GM19351 (cell line): ENCODE data around the gene TBCCD1.

Experiments used
- ATAC-seq: cut with Tn5 transposase; IDR thresholded peaks from one replicate; pipeline ENCODE4 v1.9.1; 2021; ENCODE audit warnings: mild to moderate bottlenecking, moderate library complexity; ENCODE audit not compliant: unreplicated experiment

TBCCD1 gene, protein sequence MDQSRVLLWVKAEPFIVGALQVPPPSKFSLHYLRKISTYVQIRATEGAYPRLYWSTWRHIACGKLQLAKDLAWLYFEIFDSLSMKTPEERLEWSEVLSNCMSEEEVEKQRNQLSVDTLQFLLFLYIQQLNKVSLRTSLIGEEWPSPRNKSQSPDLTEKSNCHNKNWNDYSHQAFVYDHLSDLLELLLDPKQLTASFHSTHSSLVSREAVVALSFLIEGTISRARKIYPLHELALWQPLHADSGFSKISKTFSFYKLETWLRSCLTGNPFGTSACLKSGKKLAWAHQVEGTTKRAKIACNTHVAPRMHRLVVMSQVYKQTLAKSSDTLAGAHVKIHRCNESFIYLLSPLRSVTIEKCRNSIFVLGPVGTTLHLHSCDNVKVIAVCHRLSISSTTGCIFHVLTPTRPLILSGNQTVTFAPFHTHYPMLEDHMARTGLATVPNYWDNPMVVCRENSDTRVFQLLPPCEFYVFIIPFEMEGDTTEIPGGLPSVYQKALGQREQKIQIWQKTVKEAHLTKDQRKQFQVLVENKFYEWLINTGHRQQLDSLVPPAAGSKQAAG

DNA sequence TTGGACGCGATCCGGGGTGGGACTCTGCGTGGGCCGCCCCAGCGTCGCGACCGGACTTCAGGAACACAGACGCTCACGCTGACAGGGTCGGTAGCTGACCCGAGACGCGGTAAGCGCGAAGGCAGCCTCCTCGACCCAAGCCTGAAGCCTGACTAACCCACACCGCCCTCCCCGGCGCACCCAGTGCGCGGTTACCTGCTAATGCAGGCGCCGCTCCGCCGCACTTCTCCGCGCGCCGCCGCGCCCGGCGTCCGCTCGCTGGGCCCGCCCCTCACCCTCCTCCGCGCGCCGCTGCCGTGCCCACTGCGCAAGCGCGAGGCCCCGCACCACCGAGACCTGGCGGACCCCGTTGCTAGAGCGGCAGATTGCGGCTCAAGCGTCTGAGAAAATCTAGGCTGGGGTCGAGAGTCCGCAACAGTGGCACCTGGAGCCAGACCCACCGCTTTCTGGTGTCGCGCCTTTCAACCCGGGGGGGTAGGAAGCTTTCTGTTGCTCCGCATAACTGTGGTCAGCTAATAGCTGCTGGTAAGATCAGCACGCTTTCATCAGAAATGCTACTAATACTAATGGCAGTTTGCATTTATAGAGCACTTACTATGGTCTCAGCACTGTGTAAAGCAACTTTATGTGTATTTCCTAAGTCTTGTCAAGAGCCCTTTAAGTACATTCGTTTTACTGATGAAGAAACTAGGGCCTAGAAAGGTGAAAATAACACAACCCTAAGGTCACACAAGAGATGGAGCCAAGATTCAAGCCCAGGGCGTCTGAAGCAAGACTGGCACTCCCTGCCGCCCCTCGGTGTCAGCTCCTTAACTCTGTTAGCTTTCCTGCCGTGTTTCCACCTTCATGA lies at the start of gene TBCCD1:
Gene TBCCD1, minus strand, starts transcription at position 268 of the 850 bp plus-strand sequence. CDS start 3,010 bp downstream, outside the sequence.
- ATAC-seq, result peak; percentile 37

DNA sequence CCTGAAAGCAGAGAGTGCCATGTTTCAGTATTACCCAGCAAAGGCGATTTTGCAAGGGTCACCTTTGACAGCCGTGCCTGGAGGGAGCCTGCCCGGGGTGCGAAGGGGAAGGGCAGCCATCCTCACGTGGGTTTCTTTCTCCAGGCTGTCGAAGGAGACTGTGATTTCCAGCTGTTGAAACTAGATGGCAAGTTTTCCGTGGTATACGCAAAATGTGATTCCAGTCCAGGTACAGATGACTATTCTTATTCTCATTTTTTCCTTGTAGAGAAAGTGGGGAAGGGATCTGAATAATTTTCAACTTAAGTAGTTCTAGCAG lies 49.1 kb upstream of the TBCCD1 start:
- ATAC-seq, result no peak

DNA sequence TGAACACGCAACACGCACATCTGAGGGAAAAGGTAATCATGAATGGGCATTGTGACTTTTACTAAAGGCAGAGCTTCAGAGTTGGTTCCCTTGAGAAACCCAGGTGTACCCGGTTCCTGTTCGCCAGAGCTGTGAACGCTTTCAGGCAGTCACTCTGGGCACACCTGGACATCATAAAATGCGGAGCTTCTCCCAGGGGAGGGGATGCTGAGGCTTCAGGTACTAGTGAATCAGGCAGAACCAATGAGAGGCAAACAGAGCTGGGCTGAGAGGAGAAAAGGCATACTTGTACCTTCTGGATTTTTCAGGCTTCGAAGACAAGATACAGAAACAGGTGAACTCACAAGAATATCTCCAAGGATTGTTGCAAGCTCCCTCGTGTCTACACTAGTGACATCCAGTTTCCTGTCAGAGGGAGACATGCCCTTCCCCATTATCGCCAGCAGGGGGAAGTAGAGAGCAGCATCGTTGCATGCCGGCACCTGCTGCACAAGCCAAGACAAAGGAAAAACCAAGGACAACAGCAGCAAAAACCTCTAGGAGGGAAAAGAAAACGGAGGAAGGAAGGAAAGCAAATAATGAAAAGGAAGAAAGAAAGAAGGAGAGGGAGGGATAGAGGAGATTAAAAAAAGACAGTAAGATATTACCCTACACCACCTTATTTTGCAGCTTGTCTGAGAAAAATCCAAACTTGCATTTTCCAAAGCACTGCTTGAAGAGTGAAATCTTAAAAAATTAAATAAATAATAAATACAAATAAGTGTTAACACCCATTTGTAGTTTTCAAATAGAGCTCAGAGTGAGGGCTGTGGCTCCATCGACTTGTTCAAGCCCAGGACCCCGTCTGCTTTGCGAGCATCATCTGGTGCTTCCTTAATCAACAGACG lies 47.7 kb upstream of the TBCCD1 start:
- ATAC-seq, result peak; percentile 62

- no peak for ATAC-seq
Observed at GRCh38 chr3:186614266-186614596, 47.1 kb upstream of the TBCCD1 start.

DNA sequence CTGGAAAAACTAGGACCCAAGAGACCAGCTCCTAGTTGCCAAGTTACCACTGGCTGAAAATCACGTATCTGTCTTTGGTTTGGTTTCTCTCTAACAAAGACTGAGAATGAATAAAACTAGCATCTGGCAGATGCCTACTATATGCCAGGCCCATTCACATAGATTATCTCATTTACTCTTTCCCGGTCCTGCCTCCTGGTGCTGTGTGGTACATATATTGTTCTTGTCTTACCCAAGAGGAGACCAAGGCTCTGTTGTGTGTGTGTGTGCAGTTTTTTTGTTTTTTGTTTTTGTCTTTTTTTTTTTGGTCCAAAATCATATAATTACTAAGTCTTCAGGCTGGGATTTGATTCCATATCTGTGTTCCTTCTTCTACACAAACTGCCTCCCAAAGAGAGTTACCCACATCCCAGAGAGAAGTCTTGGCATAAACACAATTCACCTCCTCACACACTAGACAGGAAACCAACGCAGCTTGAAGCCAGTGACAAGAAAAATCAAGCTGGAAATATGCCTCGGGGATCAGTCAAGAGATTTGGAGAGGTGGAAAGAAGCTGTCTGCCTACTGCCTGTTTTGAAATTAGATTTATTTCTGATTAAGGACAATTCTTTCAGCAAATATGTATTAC lies 46.6 kb upstream of the TBCCD1 start:
- no peak for ATAC-seq

DNA sequence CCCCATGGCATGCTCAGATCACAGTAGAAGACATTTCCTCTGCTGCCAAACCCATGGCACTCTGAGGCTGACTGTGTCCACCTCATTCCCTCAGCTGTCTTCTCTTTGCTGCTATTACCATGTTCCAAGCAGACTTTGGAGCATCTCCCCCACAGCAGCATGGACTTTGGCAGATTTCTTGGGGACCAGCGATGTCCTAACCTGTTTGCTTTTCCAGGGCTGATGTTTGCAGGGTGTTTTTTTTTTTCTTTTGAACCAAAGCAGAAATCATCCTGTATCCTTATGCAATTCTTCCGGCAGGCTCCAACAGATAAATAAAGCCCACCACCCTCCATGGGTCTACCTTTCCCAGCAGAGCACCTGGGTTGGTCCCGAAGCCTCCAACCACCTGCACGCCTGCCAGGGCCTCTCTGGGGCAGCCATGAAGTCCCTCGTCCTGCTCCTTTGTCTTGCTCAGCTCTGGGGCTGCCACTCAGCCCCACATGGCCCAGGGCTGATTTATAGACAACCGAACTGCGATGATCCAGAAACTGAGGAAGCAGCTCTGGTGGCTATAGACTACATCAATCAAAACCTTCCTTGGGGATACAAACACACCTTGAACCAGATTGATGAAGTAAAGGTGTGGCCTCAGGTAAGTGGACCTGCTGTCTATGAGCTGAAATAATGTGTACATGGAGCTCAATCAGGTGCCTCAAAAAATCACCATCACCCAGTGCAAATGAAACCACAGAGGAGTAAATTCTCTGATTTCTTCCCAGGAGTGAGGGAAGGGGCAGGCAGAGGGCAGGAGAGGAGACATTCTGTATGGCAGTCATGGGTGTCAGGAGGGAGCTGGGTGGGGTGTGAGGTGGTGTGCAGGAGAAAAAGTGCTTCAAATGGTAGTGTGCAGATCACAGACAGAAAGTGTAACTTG lies 45.8 kb upstream of the TBCCD1 start, which contains the start of gene AHSG:
Gene AHSG, plus strand, starts transcription at position 340 of the 916 bp plus-strand sequence. Its CDS starts 82 bp downstream, at position 422.
- ATAC-seq, result no peak

DNA sequence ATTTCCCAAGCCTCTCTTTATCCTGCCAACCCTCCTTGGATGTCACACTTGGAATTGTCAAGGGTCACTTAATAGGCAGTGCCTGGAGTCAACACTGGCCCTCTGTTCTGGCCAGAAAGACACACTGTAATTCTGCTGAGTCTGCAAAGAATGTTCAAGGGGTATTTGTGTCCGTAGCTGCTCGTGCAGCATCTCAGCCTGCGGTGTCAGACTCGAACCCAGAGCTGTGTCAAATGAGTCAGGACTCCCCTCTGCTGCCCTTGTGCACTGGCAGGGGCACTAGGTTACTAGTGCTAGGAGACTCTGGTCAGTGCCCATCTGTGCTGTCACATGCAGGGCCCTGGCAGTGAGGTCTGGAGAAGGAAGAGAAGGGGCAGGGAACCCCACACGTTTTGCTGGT lies 44.9 kb upstream of the TBCCD1 start:
- no peak for ATAC-seq

- ATAC-seq, result no peak
Observed at GRCh38 chr3:186609247-186609868, 42.2 kb upstream of the TBCCD1 start.

GRCh38 chr3:186608624-186609215 lies 41.6 kb upstream of the TBCCD1 start:
- no peak for ATAC-seq

DNA sequence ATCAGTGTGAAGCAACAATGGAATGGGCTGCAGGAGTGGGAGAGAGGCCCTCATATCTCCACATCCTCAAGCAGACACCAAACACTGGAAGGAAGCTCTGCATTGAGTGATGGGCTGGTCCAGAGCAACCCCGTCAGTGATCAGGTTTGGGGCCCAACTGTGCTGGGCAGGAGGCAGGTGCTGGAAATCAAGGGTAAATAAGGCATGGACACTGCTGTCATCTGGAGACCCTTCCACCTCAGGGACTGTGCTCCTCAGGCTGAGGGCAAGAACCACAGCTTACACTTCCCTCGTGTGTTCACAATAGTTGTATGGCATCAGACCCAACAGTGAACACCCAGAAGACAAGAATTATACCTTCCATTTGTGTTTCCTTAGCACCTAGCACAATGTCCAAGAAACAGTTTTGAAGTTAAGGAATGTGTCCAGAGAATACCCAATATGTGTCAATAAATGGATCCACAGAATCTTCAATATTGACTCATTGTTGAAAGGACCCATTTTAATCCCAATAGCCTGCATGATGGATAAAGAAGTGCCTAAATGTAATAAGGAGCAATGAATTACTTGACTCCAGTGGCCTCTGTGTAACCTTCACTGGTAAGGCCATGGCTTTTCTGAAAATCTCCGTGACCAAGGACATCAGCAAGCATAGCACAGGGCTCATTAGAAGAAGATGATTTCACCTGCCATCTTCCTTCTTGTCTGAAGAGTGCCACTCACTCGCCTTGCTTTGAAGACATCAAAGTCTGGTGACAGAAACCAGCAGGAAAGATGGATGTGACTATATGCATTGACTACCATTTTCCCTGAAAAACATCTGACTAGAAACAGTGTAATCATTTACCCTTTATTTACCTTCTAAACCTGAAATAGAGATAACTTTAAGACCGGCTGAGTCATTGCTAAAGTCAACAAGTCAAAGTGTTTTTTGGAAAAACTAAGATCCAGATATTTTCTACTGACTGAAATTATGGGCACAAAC lies 38.7 kb upstream of the TBCCD1 start:
- ATAC-seq, result no peak

DNA sequence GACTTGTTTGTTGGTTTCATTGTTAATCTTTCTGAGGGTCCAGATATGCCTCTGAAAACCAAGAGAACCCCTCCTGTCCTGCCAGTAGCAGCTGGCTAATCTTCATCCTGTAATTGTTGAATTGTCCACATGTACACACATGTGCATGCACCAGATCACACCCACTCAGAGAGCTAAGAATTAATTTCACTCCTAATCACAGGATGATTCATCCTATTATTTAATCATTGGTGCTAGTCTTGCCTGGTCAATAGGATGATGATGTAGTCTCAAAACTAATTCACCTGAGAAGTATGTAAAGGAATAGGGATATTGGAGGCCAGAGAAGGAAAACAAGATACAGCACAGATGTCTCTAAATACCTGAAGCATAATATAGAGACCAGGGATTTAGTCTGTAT lies 37.9 kb upstream of the TBCCD1 start:
- ATAC-seq, result no peak

DNA sequence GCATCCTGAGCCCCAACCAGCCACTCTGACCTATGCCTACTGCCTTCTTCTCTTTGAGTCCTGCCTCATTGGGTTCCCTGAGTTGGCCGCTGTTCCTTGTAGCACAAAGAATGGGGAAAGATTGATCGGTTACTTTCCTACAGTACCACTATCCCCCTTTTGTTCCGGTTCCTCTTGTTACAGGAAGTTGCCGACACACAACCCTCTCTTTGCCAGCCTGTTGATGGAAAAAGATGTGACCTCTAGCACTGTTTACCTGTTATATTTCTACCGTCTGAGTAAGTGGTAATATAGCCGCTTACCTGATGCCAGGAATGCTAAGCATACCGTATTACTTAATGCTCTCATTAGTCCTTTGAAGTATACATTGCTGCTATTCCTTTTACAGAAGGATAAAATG lies 36.0 kb upstream of the TBCCD1 start:
- no peak for ATAC-seq

DNA sequence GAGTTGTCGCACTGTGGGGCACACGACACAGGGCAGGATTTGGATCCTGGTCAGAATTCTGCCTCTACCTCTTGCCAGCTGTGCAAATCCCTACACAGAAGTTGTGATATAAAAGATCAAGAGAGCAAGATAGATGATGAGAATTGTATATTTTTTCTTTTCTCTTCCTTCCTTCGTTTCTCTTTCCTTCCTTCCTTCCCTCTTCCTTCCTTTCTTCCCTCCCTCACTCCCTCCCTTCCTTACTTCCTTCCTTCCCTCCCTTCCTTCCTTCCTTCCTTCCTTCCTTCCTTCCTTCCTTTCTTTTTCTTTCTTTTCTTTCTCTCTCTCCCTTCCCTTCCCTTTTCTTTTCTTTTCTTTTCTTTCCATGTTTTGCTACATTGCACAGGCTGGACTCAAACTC lies 33.8 kb upstream of the TBCCD1 start:
- no peak for ATAC-seq

- ATAC-seq, result no peak
Observed at GRCh38 chr3:186599785-186600166, 32.6 kb upstream of the TBCCD1 start.

- no peak for ATAC-seq
Observed at GRCh38 chr3:186599142-186599784, 32.1 kb upstream of the TBCCD1 start.

DNA sequence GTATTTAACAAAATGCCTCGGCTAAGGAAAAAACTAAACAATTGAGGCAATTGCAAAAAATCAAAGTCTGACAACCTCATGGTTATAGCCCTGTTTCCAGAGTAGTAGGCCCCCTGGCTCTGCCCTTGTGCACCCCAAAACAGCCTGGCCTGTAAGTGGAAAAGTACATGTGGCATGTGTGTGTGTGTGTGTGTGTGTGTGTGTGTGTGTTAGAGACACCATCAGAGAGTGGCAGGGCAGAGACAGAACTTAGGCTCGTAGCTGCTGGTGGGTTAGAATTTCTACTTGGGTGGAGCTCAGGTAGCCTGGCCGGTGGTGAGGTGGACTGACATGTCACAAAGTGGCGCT lies 31.6 kb upstream of the TBCCD1 start:
- ATAC-seq, result no peak
